Smooth muscle cell (in vitro differentiated cells): ENCODE results near the gene KIRREL3. TPM values are rescaled to one million over a fixed set of nuclear protein-coding genes. Genes with fewer than 3 reads are reported as not detected.
A peak's percentile ranks its signal among the peaks of the same experiment; 100 is the strongest.

Experiments used
- DNase-seq: peaks from one replicate; lab custom pipeline; 2025; ENCODE audit not compliant: unreplicated experiment; lab: John Stamatoyannopoulos, UW
- H2AFZ ChIP-seq: fragments of 200-600 bp; sonication (generic); 2 replicates; pipeline ENCODE4 v1.6.0; 2016; ENCODE audit warnings: antibody characterized with exemption, low read depth, mild to moderate bottlenecking
- H3F3A ChIP-seq: fragments of 200-600 bp; sonication (generic); 2 replicates; pipeline ENCODE4 v1.6.0; 2017; ENCODE audit warnings: antibody characterized with exemption, low read depth
- H3K27ac ChIP-seq: fragments of 200-600 bp; sonication (generic); 2 replicates; pipeline ENCODE4 v1.5.1; 2016; ENCODE audit warnings: low read depth, mild to moderate bottlenecking
- H3K27me3 ChIP-seq: fragments of 200-600 bp; sonication (generic); 2 replicates; pipeline ENCODE4 v1.6.1; 2016; ENCODE audit warnings: low read depth, mild to moderate bottlenecking
- H3K36me3 ChIP-seq: fragments of 200-600 bp; sonication (generic); 2 replicates; pipeline ENCODE4 v1.5.1; 2016; ENCODE audit warnings: low read depth
- H3K4me1 ChIP-seq: fragments of 200-600 bp; sonication (generic); 2 replicates; pipeline ENCODE4 v1.5.1; 2016; ENCODE audit warnings: low read depth
- H3K4me2 ChIP-seq: fragments of 200-600 bp; sonication (generic); 2 replicates; pipeline ENCODE4 v1.6.0; 2016; ENCODE audit warnings: mild to moderate bottlenecking
- H3K4me3 ChIP-seq: fragments of 200-600 bp; sonication (generic); 2 replicates; pipeline ENCODE4 v1.5.1; 2016; ENCODE audit warnings: mild to moderate bottlenecking
- H3K79me2 ChIP-seq: fragments of 200-600 bp; sonication (generic); 2 replicates; pipeline ENCODE4 v1.6.0; 2016; ENCODE audit warnings: low read depth, mild to moderate bottlenecking
- H3K9ac ChIP-seq: fragments of 200-600 bp; sonication (generic); 2 replicates; pipeline ENCODE4 v1.6.0; 2016; ENCODE audit warnings: low read depth
- H3K9me3 ChIP-seq: fragments of 200-600 bp; sonication (generic); replicated peaks from 2 replicates; pipeline ENCODE4 v1.5.1; 2016; ENCODE audit warnings: low read depth
- H4K20me1 ChIP-seq: fragments of 200-600 bp; sonication (generic); 2 replicates; pipeline ENCODE4 v1.6.0; 2016; ENCODE audit warnings: low read depth
- WGBS: methylation state at CpG from one replicate; pipeline ENCODE4 v1.1.7; 2016; ENCODE audit warnings: low lambda C conversion rate; 5-methylcytosine and 5-hydroxymethylcytosine counted together
- polyA plus RNA-seq: library from polyadenylated mRNA; unstranded; fragments of >200 nt; fragmentation: Nextera tagmentation; extraction: Ambion mirVana; gene quantifications from 2 replicates; pipeline ENCODE4 v1.2.1, GENCODE V29; 2016
- total RNA-seq: library from RNA; depleted of rRNA; stranded (reverse); fragments of >200 nt; gene quantifications from 2 replicates; pipeline ENCODE4 v1.2.3, GENCODE V29; 2014
- TF ChIP-seq, protein P1 (sequence below): fragments of 200-600 bp; sonication (generic); IDR thresholded peaks from 2 replicates; pipeline ENCODE4 v1.5.1; 2017; ENCODE audit warnings: borderline replicate concordance, mild to moderate bottlenecking, antibody characterized with exemption; ENCODE audit not compliant: insufficient read depth, poor library complexity, severe bottlenecking

KIRREL3 gene
- total and polyA plus RNA-seq, 2 experiments from 2014 or later: 1.2 TPM; not detected in 1

DNA sequence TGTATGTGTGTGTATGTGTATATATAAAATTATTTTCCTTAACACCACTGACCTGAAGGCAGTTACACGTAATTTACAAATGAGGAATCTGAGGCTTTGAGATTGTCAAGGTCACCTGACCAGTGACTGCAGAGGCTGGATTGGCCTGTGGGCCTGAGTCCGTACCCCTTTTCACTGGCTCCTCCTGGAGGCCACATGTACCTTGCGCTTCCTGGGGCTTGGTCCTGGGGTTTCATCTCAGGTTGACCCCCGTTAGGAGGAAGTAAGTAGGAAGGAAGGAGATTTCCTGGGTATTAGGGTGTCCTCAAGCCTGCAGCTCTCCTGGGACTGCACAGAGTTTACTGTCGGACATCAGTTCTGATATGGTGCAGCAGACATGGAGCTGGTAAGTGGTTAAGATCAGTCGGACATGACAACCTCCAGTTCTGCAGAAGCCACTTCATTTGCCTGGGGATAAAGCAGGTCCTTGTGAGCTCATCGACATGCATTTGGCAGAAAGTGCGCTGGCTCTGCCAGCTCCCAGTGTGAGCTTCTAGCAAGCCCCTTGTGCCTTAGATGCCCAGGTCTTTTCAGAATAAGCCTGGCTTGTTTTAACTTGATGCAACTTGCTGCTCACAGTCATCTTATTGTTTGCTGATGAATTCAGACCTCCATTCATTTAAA lies 608.5 kb downstream of the KIRREL3 start:
- WGBS: 67% methylated on average over 8 of the region's 8 CpGs
- Histone ChIP-seq H3F3A (no peaks in the 10 kb centered on the region), H3K9me3 (no peaks in the 10 kb centered on the region), H3K27me3 (no peaks in the 10 kb centered on the region), H3K79me2 (peaks cover 64% of the 10 kb centered on the region), H3K9ac (no peak overlapping the region), H2AFZ (no peak overlapping the region), H3K36me3 (no peaks in the 10 kb centered on the region), H4K20me1 (peaks cover 84% of the 10 kb centered on the region), H3K27ac (no peak overlapping the region), H3K4me1 (no peaks in the 10 kb centered on the region), H3K4me2 (no peak overlapping the region), H3K4me3 (no peak overlapping the region)
- TF ChIP-seq, protein P1, sequence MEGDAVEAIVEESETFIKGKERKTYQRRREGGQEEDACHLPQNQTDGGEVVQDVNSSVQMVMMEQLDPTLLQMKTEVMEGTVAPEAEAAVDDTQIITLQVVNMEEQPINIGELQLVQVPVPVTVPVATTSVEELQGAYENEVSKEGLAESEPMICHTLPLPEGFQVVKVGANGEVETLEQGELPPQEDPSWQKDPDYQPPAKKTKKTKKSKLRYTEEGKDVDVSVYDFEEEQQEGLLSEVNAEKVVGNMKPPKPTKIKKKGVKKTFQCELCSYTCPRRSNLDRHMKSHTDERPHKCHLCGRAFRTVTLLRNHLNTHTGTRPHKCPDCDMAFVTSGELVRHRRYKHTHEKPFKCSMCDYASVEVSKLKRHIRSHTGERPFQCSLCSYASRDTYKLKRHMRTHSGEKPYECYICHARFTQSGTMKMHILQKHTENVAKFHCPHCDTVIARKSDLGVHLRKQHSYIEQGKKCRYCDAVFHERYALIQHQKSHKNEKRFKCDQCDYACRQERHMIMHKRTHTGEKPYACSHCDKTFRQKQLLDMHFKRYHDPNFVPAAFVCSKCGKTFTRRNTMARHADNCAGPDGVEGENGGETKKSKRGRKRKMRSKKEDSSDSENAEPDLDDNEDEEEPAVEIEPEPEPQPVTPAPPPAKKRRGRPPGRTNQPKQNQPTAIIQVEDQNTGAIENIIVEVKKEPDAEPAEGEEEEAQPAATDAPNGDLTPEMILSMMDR: peak; percentile 22
- DNase-seq: no peak

GRCh38 chr11:126391286-126391954 lies 609.1 kb downstream of the KIRREL3 start:
- Histone ChIP-seq H3F3A (no peaks in the 10 kb centered on the region), H3K27ac (no peak overlapping the region), H4K20me1 (peaks cover 86% of the 10 kb centered on the region), H3K9ac (no peak overlapping the region), H2AFZ (no peak overlapping the region), H3K4me2 (no peak overlapping the region), H3K9me3 (no peaks in the 10 kb centered on the region), H3K4me3 (no peak overlapping the region), H3K79me2 (peaks cover 64% of the 10 kb centered on the region), H3K36me3 (no peaks in the 10 kb centered on the region), H3K27me3 (no peaks in the 10 kb centered on the region), H3K4me1 (peaks cover 4% of the 10 kb centered on the region)
- DNase-seq: no peak
- 74% methylated on average over 7 of the region's 7 CpGs for WGBS
- TF ChIP-seq, protein P1: no peak

- no peak overlapping the region for H2AFZ ChIP-seq
- no peak for DNase-seq
- H3K27me3 ChIP-seq: no peaks in the 10 kb centered on the region
- H3F3A ChIP-seq: no peaks in the 10 kb centered on the region
- no peak overlapping the region for H3K4me2 ChIP-seq
- H3K27ac ChIP-seq: no peak overlapping the region
- H3K4me1 ChIP-seq: peaks cover 4% of the 10 kb centered on the region
- no peaks in the 10 kb centered on the region for H3K36me3 ChIP-seq
- no peaks in the 10 kb centered on the region for H3K9me3 ChIP-seq
- TF ChIP-seq, protein P1: no peak
- 81% methylated on average over 5 of the region's 5 CpGs for whole genome bisulfite sequencing
- H3K79me2 ChIP-seq: peaks cover 73% of the 10 kb centered on the region
- peaks cover 92% of the 10 kb centered on the region for H4K20me1 ChIP-seq
- H3K4me3 ChIP-seq: no peak overlapping the region
- H3K9ac ChIP-seq: no peak overlapping the region
Observed at GRCh38 chr11:126390272-126390867, 610.2 kb downstream of the KIRREL3 start.
